Astrocyte of the cerebellum (primary cell): Measurements from ENCODE around the gene BIRC7.
"Not testable (repeated sequence)": the region's sequence is repeated elsewhere in the genome, so short reads cannot be mapped to it uniquely, and the experiment has no call there.

ENCODE experiments used
- DNase-seq: peaks from one replicate; pipeline ENCODE4 v3.0.0-alpha.2; 2011; ENCODE audit warnings: low read depth
- H3K4me3 ChIP-seq: 2 replicates; pipeline ENCODE4 v1.5.1; 2011; ENCODE audit warnings: mild to moderate bottlenecking, low read depth, low read length, moderate library complexity
- CTCF ChIP-seq: IDR thresholded peaks from 2 replicates; pipeline ENCODE4 v1.5.1; 2012; ENCODE audit warnings: low read length, low read depth, moderate library complexity, mild to moderate bottlenecking; ENCODE audit errors: missing control alignments
- in situ Hi-C: cut with HindIII; loops from 2 replicates; pipeline ENCODE4 v1.10.0; 2017; ENCODE audit warnings: low sequenced_read_pairs

Gene BIRC7

GRCh38 chr20:63218701-63219446 lies 16.8 kb upstream of the BIRC7 start:
- TF ChIP-seq CTCF, result no peak
- H3K4me3 ChIP-seq, result no peak overlapping the region
- DNase-seq, result no peak
- in situ Hi-C loops, result loop anchor here (25.0 kb wide), 1 partner anchor 132 kb away; no protein-coding TSS in a partner anchor

- DNase-seq, result no peak
- in situ Hi-C loops, result loop anchor here (25.0 kb wide), 1 partner anchor 132 kb away; no protein-coding TSS in a partner anchor
- no peak overlapping the region for H3K4me3 ChIP-seq
- TF ChIP-seq CTCF, result no peak
These were observed 16.3 kb upstream of the BIRC7 start for GRCh38 chr20:63219447-63219821.

- TF ChIP-seq CTCF, result no peak
- DNase-seq, result no peak
- in situ Hi-C loops, result loop anchor here (5.0 to 25.0 kb wide), 2 partner anchors 77 to 133 kb away; no protein-coding TSS in a partner anchor
- H3K4me3 ChIP-seq, result no peak overlapping the region
These were observed 15.7 kb upstream of the BIRC7 start for GRCh38 chr20:63219866-63220521.

- no peak overlapping the region for H3K4me3 ChIP-seq
- DNase-seq, result no peak
- TF ChIP-seq CTCF, result no peak
- in situ Hi-C loops, result loop anchor here (5.0 to 25.0 kb wide), 2 partner anchors 76 to 134 kb away; no protein-coding TSS in a partner anchor
These were observed 14.9 kb upstream of the BIRC7 start for GRCh38 chr20:63220696-63221399.

GRCh38 chr20:63221400-63222053 lies 14.2 kb upstream of the BIRC7 start:
- not testable (repeated sequence) for DNase-seq, H3K4me3 ChIP-seq
- in situ Hi-C loops, result loop anchor here (5.0 to 25.0 kb wide), 2 partner anchors 76 to 134 kb away; no protein-coding TSS in a partner anchor

GRCh38 chr20:63222541-63222940 lies 13.2 kb upstream of the BIRC7 start:
- in situ Hi-C loops, result loop anchor here (5.0 to 25.0 kb wide), 2 partner anchors 75 to 135 kb away; no protein-coding TSS in a partner anchor
- no peak for TF ChIP-seq CTCF
- no peak for DNase-seq
- no peak overlapping the region for H3K4me3 ChIP-seq
